Measurements from ENCODE around the gene SLC35G4.
"Not testable (repeated sequence)": the region's sequence is repeated elsewhere in the genome, so short reads cannot be mapped to it uniquely, and the experiment has no call there.

SLC35G4 gene

DNA sequence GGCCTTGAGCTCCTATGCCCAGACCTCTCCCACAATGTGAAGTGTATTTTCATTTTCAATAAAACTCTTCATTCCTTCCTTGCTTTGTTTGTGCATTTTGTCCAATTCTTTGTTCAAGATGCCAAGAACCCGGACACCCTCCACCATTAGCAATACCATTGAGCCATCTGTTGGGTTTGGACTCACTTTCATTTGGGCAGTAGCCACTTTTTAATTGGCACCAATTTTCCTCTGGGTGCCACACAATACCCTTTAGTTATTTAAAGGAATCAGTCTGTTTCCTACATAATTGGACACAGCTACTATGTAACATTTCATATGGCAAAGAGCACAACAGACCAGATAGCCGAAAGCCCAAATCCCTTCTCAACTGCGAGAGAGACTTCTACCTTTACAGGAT is 22.5 kb upstream of the SLC35G4 start:
- TF ChIP-seq, protein P1, sequence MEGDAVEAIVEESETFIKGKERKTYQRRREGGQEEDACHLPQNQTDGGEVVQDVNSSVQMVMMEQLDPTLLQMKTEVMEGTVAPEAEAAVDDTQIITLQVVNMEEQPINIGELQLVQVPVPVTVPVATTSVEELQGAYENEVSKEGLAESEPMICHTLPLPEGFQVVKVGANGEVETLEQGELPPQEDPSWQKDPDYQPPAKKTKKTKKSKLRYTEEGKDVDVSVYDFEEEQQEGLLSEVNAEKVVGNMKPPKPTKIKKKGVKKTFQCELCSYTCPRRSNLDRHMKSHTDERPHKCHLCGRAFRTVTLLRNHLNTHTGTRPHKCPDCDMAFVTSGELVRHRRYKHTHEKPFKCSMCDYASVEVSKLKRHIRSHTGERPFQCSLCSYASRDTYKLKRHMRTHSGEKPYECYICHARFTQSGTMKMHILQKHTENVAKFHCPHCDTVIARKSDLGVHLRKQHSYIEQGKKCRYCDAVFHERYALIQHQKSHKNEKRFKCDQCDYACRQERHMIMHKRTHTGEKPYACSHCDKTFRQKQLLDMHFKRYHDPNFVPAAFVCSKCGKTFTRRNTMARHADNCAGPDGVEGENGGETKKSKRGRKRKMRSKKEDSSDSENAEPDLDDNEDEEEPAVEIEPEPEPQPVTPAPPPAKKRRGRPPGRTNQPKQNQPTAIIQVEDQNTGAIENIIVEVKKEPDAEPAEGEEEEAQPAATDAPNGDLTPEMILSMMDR (IDR thresholded peaks at IDR 0.05; ENCODE audit: low read depth, low read length), result no peak
- no peak overlapping the region for H3K4me3 ChIP-seq (ENCODE audit: low read depth, low read length)

DNA sequence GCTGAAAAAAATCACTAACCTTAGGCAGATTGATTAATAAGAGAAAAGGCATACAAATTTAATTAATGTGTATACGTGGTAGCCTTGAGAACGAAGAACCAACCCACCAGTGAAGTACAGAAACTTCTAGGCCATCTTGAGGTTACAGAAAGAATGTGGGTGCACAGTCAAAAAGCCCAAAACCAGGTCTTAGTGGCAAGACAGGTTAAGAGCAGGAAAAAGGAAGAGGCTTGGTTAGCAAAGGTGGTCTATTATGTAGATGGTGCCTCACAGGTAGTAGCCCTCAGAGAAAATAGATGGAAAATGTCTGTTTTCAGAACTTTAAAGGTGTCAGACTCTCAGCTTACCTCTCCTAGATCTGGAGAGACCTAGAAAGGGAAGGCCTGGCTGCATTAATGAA is 22.0 kb upstream of the SLC35G4 start:
- TF ChIP-seq, protein P1 (IDR thresholded peaks at IDR 0.05; ENCODE audit: low read depth, low read length), result no peak
- H3K4me3 ChIP-seq (ENCODE audit: low read depth, low read length), result no peak overlapping the region

DNA sequence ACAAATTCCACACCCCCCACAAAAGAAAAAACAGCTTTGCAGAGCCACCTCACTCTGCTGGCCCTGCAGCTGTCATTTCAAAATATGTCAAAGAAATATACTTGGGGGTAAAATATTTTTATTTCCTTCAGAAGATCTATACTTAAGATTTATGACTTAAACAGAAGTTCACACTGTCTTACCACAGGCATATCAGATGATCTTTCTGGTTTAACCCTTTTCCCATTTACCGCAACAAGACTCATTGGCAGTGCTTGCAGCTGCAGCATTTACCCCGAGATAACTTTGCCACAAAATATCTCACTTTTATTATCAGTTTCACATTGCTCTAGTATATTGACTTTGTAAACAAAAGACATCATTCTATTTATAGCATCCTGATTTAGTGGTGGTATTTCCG is 21.6 kb upstream of the SLC35G4 start:
- TF ChIP-seq, protein P1 (IDR thresholded peaks at IDR 0.05; ENCODE audit: low read depth, low read length), result no peak

DNA sequence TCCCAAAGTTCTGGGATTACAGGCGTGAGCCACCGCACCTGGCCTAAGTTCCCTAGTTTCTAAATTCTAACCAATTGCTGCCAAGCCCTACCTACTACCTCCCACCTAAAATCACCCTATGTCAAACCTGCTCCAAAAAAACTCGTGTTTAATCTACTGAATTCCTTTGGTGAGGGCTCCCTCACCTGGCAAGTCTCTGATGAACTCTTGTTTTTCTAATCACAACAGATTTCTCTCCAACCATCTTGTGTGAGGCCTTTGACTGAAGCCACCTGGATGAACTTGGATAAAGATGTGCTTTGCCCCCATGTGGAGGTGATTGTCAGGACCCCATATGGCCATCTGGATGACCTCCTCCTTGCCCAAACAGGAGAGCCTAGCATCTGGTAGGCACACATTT is 17.4 kb upstream of the SLC35G4 start:
- no peak overlapping the region for H3K4me3 ChIP-seq (ENCODE audit: low read depth, low read length)
- TF ChIP-seq, protein P1 (IDR thresholded peaks at IDR 0.05; ENCODE audit: low read depth, low read length), result no peak

More for the DNA sequence above, 21.6 kb upstream of the SLC35G4 start:
- H3K4me3 ChIP-seq (ENCODE audit: low read depth, low read length), result no peak overlapping the region

DNA sequence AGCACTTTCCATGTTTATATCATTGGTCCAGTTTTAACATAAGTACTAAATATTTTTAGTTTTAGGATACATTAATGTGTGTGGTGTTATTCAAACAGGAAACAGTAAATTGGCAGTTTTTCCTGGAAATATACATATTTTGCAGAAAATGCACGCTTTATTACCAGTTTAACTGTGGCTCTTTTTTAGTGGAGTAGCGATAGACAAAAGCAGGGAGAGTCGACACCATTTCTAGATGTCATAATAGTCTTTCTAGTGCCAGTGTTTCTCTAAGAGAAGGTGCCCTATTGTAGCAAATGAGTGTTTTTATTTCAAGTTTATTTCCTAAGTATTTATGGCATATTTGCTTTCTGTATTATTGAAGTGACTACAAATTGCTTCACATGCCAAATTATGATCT is 9.1 kb upstream of the SLC35G4 start:
- no peak overlapping the region for H3K4me3 ChIP-seq (ENCODE audit: low read depth, low read length)
- TF ChIP-seq, protein P1 (IDR thresholded peaks at IDR 0.05; ENCODE audit: low read depth, low read length), result no peak

DNA sequence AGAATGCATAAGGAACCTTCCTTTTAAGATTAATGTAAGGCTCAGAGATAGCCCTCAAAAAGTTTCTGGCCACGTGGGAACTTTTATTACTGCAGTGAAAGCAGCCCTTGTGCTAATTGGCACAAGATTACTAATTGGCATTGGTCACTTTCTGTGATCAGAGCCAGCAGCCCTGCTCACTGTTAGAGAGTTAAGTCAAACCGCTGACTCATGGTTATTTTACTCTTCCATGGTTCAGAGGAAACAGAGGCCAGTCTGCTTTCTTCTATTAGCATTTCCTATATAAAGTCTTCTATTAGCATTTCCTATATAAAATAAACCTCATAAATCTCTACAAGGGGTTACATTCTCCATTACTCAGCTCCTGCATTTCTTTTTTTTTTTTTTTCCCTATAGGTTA is 1.5 kb upstream of the SLC35G4 start:
- TF ChIP-seq, protein P1 (IDR thresholded peaks at IDR 0.05; ENCODE audit: low read depth, low read length), result no peak
- no peak overlapping the region for H3K4me3 ChIP-seq (ENCODE audit: low read depth, low read length)

DNA sequence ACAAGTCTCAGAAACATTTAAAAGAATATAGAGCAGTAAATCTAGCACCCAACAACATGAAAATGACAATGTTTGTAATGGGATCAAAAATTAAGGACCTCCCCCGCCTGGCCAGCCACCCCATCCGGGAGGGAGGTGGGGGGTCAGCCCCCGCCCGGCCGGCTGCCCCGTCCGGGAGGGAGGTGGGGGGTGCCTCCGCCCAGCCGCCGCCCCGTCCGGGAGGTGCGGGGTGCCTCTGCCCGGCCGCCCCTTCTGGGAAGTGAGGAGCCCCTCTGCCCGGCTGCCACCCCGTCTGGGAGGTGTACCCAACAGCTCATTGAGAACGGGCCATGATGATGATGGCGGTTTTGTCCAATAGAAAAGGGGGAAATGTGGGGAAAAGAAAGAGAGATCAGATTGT is 778 bp upstream of the SLC35G4 start:
- not testable (repeated sequence) for H3K4me3 ChIP-seq (ENCODE audit: low read depth, low read length)

DNA sequence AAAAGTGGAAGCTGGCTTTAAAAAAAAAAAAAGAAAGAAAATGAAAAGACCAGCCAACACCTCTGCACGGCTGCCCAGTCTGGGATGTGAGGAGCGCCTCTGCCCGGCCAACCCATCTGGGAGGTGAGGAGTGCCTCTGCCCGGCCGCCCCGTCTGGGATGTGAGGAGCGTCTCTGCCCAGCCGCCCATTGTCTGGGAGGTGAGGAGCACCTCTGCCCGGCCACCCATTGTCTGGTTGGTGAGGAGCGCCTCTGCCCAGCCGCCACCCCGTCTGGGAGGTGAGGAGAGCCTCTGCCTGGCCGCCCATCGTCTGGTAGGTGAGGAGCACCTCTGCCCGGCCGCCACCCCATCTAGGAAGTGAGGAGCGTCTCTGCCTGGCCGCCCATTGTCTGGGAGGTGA is 3.7 kb downstream of the SLC35G4 start:
- not testable (repeated sequence) for H3K4me3 ChIP-seq (ENCODE audit: low read depth, low read length)

DNA sequence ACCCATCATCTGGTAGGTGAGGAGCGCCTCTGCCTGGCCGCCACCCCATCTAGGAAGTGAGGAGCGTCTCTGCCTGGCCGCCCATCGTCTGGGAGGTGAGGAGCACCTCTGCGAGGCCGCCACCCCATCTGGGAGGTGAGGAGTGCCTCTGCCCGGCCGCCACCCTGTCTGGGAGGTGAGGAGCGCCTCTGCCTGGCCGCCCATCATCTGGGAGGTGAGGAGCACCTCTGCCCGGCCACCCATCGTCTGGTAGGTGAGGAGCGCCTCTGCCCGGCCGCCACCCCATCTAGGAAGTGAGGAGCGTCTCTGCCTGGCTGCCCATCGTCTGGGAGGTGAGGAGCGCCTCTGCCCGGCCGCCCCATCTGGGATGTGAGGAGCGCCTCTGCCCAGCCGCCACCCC is 4.2 kb downstream of the SLC35G4 start:
- not testable (repeated sequence) for H3K4me3 ChIP-seq (ENCODE audit: low read depth, low read length)

DNA sequence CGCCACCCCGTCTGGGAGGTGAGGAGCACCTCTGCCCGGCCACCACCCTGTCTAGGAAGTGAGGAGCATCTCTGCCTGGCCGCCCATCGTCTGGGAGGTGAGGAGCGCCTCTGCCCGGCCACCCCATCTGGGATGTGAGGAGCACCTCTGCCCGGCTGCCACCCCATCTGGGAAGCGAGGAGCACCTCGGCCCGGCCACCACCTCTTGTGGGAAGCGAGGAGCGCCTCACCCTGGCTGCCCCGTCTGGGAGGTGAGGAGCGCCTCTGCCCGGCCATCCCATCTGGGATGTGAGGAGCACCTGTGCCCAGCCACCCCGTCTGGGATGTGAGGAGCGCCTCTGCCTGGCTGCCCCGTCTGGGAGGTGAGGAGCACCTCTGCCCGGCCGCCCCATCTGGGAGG is 4.6 kb downstream of the SLC35G4 start:
- H3K4me3 ChIP-seq (ENCODE audit: low read depth, low read length), result not testable (repeated sequence)

DNA sequence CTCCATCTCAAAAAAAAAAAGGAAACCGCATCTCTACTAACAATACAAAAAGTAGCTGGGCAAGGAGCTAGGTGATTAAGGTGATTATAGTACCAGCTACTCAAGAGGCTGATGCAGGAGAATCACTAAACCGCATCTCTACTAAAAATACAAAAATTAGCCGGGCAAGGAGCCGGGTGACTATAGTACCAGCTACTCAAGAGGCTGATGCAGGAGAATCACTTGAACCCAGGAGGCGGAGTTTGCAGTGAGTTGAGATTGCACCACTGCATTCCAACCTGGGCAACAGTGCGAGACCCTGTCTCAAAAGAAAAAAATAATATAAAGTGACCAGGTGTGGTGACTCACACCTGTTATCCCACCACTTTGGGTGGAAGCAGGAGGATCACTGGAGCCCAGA is 5.6 kb downstream of the SLC35G4 start:
- H3K4me3 ChIP-seq (ENCODE audit: low read depth, low read length), result not testable (repeated sequence)

DNA sequence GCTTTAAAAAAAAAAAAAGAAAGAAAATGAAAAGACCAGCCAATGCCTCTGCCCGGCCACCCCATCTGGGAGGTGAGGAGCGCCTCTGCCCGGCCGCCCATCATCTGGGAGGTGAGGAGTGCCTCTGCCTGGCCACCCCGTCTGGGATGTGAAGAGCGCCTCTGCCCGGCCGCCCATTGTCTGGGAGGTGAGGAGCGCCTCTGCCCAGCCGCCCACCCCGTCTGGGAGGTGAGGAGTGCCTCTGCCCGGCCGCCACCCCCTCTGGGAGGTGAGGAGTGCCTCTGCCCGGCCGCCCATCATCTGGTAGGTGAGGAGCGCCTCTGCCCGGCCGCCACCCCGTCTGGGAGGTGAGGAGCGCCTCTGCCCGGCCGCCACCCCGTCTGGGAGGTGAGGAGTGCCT is 37.9 kb downstream of the SLC35G4 start:
- not testable (repeated sequence) for H3K4me3 ChIP-seq (ENCODE audit: low read depth, low read length)

DNA sequence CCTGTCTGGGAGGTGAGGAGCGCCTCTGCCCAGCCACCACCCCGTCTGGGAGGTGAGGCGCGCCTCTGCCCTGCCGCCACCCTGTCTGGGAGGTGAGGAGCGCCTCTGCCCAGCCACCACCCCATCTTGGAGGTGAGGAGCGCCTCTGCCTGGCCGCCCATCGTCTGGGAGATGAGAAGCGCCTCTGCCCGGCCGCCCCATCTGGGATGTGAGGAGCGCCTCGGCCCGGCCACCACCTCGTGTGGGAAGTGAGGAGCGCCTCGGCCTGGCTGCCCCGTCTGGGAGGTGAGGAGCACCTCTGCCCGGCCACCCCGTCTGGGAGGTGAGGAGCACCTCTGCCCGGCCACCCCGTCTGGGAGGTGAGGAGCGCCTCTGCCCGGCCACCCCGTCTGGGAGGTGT is 38.4 kb downstream of the SLC35G4 start:
- H3K4me3 ChIP-seq (ENCODE audit: low read depth, low read length), result not testable (repeated sequence)
